Measurements from ENCODE around the gene GPR15LG.

- TF ChIP-seq, protein P1, sequence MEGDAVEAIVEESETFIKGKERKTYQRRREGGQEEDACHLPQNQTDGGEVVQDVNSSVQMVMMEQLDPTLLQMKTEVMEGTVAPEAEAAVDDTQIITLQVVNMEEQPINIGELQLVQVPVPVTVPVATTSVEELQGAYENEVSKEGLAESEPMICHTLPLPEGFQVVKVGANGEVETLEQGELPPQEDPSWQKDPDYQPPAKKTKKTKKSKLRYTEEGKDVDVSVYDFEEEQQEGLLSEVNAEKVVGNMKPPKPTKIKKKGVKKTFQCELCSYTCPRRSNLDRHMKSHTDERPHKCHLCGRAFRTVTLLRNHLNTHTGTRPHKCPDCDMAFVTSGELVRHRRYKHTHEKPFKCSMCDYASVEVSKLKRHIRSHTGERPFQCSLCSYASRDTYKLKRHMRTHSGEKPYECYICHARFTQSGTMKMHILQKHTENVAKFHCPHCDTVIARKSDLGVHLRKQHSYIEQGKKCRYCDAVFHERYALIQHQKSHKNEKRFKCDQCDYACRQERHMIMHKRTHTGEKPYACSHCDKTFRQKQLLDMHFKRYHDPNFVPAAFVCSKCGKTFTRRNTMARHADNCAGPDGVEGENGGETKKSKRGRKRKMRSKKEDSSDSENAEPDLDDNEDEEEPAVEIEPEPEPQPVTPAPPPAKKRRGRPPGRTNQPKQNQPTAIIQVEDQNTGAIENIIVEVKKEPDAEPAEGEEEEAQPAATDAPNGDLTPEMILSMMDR (IDR thresholded peaks at IDR 0.05; ENCODE audit: insufficient read depth, low read length, poor library complexity, severe bottlenecking): no peak
- TF ChIP-seq EZH2phosphoT487 (conservative IDR thresholded peaks at IDR 0.05; ENCODE audit: low read length): no peak
These were observed 20.8 kb upstream of the GPR15LG start for GRCh38 chr10:84152769-84153168.

Data from SU-DHL-6 (cell line).